Osteocyte (in vitro differentiated cells): ENCODE results near the gene THSD4. TPM values are rescaled to one million over a fixed set of nuclear protein-coding genes. Genes with fewer than 3 reads are reported as not detected.

Source experiments
- DNase-seq: peaks from one replicate; pipeline ENCODE4 v3.0.0; 2021; ENCODE audit warnings: mixed read lengths; ENCODE audit not compliant: unreplicated experiment; ENCODE audit errors: extremely low spot score
- H3K27ac Mint-ChIP-seq: one replicate; pipeline ENCODE4 v1.8.0; 2021; ENCODE audit warnings: mild to moderate bottlenecking, mixed read lengths; ENCODE audit not compliant: unreplicated experiment
- H3K27me3 Mint-ChIP-seq: one replicate; pipeline ENCODE4 v1.8.0; 2021; ENCODE audit warnings: mixed read lengths; ENCODE audit not compliant: unreplicated experiment
- H3K36me3 Mint-ChIP-seq: one replicate; pipeline ENCODE4 v1.8.0; 2021; ENCODE audit warnings: mixed read lengths; ENCODE audit not compliant: unreplicated experiment
- H3K4me1 Mint-ChIP-seq: one replicate; pipeline ENCODE4 v1.8.0; 2021; ENCODE audit warnings: mixed read lengths; ENCODE audit not compliant: unreplicated experiment
- H3K4me3 Mint-ChIP-seq: one replicate; pipeline ENCODE4 v1.8.0; 2021; ENCODE audit warnings: mild to moderate bottlenecking, moderate library complexity, mixed read lengths; ENCODE audit not compliant: unreplicated experiment
- H3K9me3 Mint-ChIP-seq: one replicate; pipeline ENCODE4 v1.8.0; 2021; ENCODE audit warnings: mixed read lengths; ENCODE audit not compliant: unreplicated experiment
- total RNA-seq: library from RNA; stranded (reverse); gene quantifications from 2 replicates; pipeline ENCODE4 v1.2.1, GENCODE V29; 2021
- TF ChIP-seq, protein P1 (sequence below): fragments of 200-600 bp; sonication (generic); IDR thresholded peaks from 2 replicates; pipeline ENCODE4 v1.5.0; 2021; ENCODE audit warnings: antibody characterized with exemption, mild to moderate bottlenecking, moderate library complexity

Gene THSD4
- total RNA-seq, 1 donor from 2014 or later: 5.7 TPM

GRCh38 chr15:71218272-71218805 is 103.1 kb downstream of the THSD4 start:
- TF ChIP-seq, protein P1, sequence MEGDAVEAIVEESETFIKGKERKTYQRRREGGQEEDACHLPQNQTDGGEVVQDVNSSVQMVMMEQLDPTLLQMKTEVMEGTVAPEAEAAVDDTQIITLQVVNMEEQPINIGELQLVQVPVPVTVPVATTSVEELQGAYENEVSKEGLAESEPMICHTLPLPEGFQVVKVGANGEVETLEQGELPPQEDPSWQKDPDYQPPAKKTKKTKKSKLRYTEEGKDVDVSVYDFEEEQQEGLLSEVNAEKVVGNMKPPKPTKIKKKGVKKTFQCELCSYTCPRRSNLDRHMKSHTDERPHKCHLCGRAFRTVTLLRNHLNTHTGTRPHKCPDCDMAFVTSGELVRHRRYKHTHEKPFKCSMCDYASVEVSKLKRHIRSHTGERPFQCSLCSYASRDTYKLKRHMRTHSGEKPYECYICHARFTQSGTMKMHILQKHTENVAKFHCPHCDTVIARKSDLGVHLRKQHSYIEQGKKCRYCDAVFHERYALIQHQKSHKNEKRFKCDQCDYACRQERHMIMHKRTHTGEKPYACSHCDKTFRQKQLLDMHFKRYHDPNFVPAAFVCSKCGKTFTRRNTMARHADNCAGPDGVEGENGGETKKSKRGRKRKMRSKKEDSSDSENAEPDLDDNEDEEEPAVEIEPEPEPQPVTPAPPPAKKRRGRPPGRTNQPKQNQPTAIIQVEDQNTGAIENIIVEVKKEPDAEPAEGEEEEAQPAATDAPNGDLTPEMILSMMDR: no peak
- H3K36me3 Mint-ChIP-seq: no peaks in the 10 kb centered on the region
- no peak overlapping the region for H3K27ac Mint-ChIP-seq
- DNase-seq: no peak
- H3K4me3 Mint-ChIP-seq: no peak overlapping the region
- H3K4me1 Mint-ChIP-seq: no peaks in the 10 kb centered on the region
- no peaks in the 10 kb centered on the region for H3K27me3 Mint-ChIP-seq
- no peaks in the 10 kb centered on the region for H3K9me3 Mint-ChIP-seq

- Mint-ChIP-seq H3K4me3 (no peak overlapping the region), H3K4me1 (no peaks in the 10 kb centered on the region), H3K9me3 (no peaks in the 10 kb centered on the region), H3K36me3 (no peaks in the 10 kb centered on the region), H3K27me3 (no peaks in the 10 kb centered on the region), H3K27ac (no peak overlapping the region)
- DNase-seq: no peak
- TF ChIP-seq, protein P1: no peak
These were observed 103.8 kb downstream of the THSD4 start for GRCh38 chr15:71219101-71219500.

DNA sequence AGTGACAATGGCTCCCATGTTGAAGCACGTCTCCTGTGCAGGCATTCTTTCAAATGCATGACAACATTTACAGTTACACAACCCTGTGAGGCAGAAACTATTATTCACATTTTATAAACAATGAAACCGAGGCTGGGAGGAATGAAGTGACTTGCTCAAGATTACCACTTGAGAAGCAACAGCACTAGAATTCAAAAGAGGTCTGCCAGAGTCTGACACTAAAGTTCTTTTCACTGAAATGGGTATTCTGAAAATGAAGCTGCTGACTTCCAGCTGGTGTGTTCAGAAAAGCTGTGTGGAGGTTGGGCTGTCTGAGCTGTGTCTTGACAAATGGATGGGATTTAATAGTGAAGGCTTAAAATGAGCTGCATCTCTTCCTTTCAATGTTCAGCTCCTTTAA is 104.4 kb downstream of the THSD4 start:
- H3K4me1 Mint-ChIP-seq: no peaks in the 10 kb centered on the region
- H3K4me3 Mint-ChIP-seq: no peak overlapping the region
- no peak overlapping the region for H3K27ac Mint-ChIP-seq
- no peak for DNase-seq
- H3K27me3 Mint-ChIP-seq: no peaks in the 10 kb centered on the region
- TF ChIP-seq, protein P1: no peak
- no peaks in the 10 kb centered on the region for H3K36me3 Mint-ChIP-seq
- no peaks in the 10 kb centered on the region for H3K9me3 Mint-ChIP-seq

- Mint-ChIP-seq H3K4me3 (no peak overlapping the region), H3K9me3 (no peaks in the 10 kb centered on the region), H3K27me3 (no peaks in the 10 kb centered on the region), H3K36me3 (no peaks in the 10 kb centered on the region), H3K4me1 (peaks cover 1% of the 10 kb centered on the region), H3K27ac (no peak overlapping the region)
- TF ChIP-seq, protein P1: no peak
- DNase-seq: no peak
These were observed 105.6 kb downstream of the THSD4 start for GRCh38 chr15:71220828-71221227.

GRCh38 chr15:71221417-71221816 is 106.1 kb downstream of the THSD4 start:
- no peaks in the 10 kb centered on the region for H3K9me3 Mint-ChIP-seq
- H3K4me1 Mint-ChIP-seq: peaks cover 6% of the 10 kb centered on the region
- TF ChIP-seq, protein P1: no peak
- H3K27me3 Mint-ChIP-seq: no peaks in the 10 kb centered on the region
- H3K4me3 Mint-ChIP-seq: no peak overlapping the region
- no peak overlapping the region for H3K27ac Mint-ChIP-seq
- DNase-seq: no peak
- no peaks in the 10 kb centered on the region for H3K36me3 Mint-ChIP-seq
